SK-N-SH treated with all-trans-retinoic acid at 6 μM for 48 hours (cell line): ENCODE results near the gene JMJD1C.

Source experiments
- ATAC-seq: fragments of 200-7000 bp; cut with Tn5 transposase; 3 replicates; pipeline ENCODE4 v1.9.1; 2020; ENCODE audit warnings: mild to moderate bottlenecking, moderate library complexity
- ARNTL ChIP-seq: fragments of 450-650 bp; formaldehyde crosslinking; IDR thresholded peaks from 2 replicates; pipeline ENCODE4 v1.5.0; 2020; ENCODE audit warnings: low read depth, mild to moderate bottlenecking, moderate library complexity, borderline replicate concordance
- BACH2 ChIP-seq: fragments of 250-450 bp; sonication (Bioruptor Pico); IDR thresholded peaks from 2 replicates; pipeline ENCODE4 v1.9.0; 2021; ENCODE audit warnings: mild to moderate bottlenecking, borderline replicate concordance
- CREB5 ChIP-seq: fragments of 250-450 bp; sonication (Bioruptor Pico); IDR thresholded peaks from 2 replicates; pipeline ENCODE4 v1.5.1; 2020; ENCODE audit warnings: low read depth, mild to moderate bottlenecking, moderate library complexity
- CSRNP3 ChIP-seq: fragments of 250-450 bp; sonication (Bioruptor Pico); IDR thresholded peaks from 2 replicates; pipeline ENCODE4 v1.5.1; 2021; ENCODE audit warnings: mild to moderate bottlenecking, moderate library complexity
- ESRRG ChIP-seq: fragments of 250-450 bp; sonication (Bioruptor Pico); IDR thresholded peaks from 2 replicates; pipeline ENCODE4 v1.6.1; 2021; ENCODE audit warnings: mild to moderate bottlenecking
- GLIS3 ChIP-seq: fragments of 250-450 bp; sonication (Bioruptor Pico); IDR thresholded peaks from 2 replicates; pipeline ENCODE4 v1.5.0; 2020; ENCODE audit warnings: mild to moderate bottlenecking, moderate library complexity
- ISL1 ChIP-seq: fragments of 250-450 bp; sonication (Bioruptor Pico); IDR thresholded peaks from 2 replicates; pipeline ENCODE4 v2.1.2; 2022; ENCODE audit warnings: mild to moderate bottlenecking, moderate library complexity
- OSR1 ChIP-seq: fragments of 250-450 bp; sonication (Bioruptor Pico); IDR thresholded peaks from 2 replicates; pipeline ENCODE4 v1.8.0; 2022; ENCODE audit warnings: moderate library complexity, mild to moderate bottlenecking, inconsistent platforms
- PATZ1 ChIP-seq: fragments of 250-450 bp; sonication (Bioruptor Pico); IDR thresholded peaks from 2 replicates; pipeline ENCODE4 v1.8.0; 2020; ENCODE audit warnings: mild to moderate bottlenecking, moderate library complexity, borderline replicate concordance
- POU6F1 ChIP-seq: fragments of 250-450 bp; sonication (Bioruptor Pico); IDR thresholded peaks from 2 replicates; pipeline ENCODE4 v1.8.0; 2021; ENCODE audit warnings: low read depth, mild to moderate bottlenecking, moderate library complexity, borderline replicate concordance
- PPARA ChIP-seq: fragments of 250-450 bp; sonication (Bioruptor Pico); IDR thresholded peaks from 2 replicates; pipeline ENCODE4 v1.5.0; 2020; ENCODE audit warnings: mild to moderate bottlenecking, borderline replicate concordance
- RARB ChIP-seq: fragments of 250-450 bp; sonication (Bioruptor Pico); IDR thresholded peaks from 2 replicates; pipeline ENCODE4 v1.8.0; 2021; ENCODE audit warnings: mild to moderate bottlenecking, moderate library complexity
- TCF4 ChIP-seq: fragments of 250-450 bp; sonication (Bioruptor Pico); IDR thresholded peaks from 2 replicates; pipeline ENCODE4 v1.8.0; 2021; ENCODE audit warnings: mild to moderate bottlenecking, moderate library complexity, borderline replicate concordance
- TOX ChIP-seq: fragments of 250-450 bp; sonication (Bioruptor Pico); IDR thresholded peaks from 2 replicates; pipeline ENCODE4 v1.8.0; 2021; ENCODE audit warnings: mild to moderate bottlenecking, moderate library complexity, borderline replicate concordance
- TSHZ2 ChIP-seq: fragments of 250-450 bp; sonication (Bioruptor Pico); IDR thresholded peaks from 2 replicates; pipeline ENCODE4 v1.5.0; 2020; ENCODE audit warnings: mild to moderate bottlenecking, moderate library complexity
- ZFP3 ChIP-seq: fragments of 250-450 bp; sonication (Bioruptor Pico); IDR thresholded peaks from 2 replicates; pipeline ENCODE4 v1.5.0; 2020; ENCODE audit warnings: mild to moderate bottlenecking, moderate library complexity
- ZFP30 ChIP-seq: fragments of 450-650 bp; formaldehyde crosslinking; IDR thresholded peaks from 2 replicates; pipeline ENCODE4 v1.5.0; 2022; ENCODE audit warnings: mild to moderate bottlenecking, moderate library complexity
- ZNF565 ChIP-seq: fragments of 450-650 bp; formaldehyde crosslinking; conservative IDR thresholded peaks from 2 replicates; pipeline ENCODE4 v1.5.0; 2020; ENCODE audit warnings: low read depth, mild to moderate bottlenecking, moderate library complexity
- ZNF70 ChIP-seq: fragments of 450-650 bp; formaldehyde crosslinking; IDR thresholded peaks from 2 replicates; pipeline ENCODE4 v1.5.0; 2020; ENCODE audit warnings: mild to moderate bottlenecking, moderate library complexity
- ZNF8 ChIP-seq: fragments of 450-650 bp; formaldehyde crosslinking; IDR thresholded peaks from 2 replicates; pipeline ENCODE4 v1.5.0; 2020; ENCODE audit warnings: mild to moderate bottlenecking, moderate library complexity

The JMJD1C gene

GRCh38 chr10:63392224-63392623, 73.6 kb downstream of the JMJD1C start:
- TF ChIP-seq PATZ1 (no peak), ESRRG (no peak), BACH2 (no peak), ARNTL (no peak), ZNF565 (CRISPR knock-in tag) (no peak), ISL1 (CRISPR knock-in tag) (no peak), TOX (CRISPR knock-in tag) (no peak), POU6F1 (CRISPR knock-in tag) (no peak), GLIS3 (no peak), TCF4 (no peak), ZNF8 (CRISPR knock-in tag) (no peak), CREB5 (CRISPR knock-in tag) (no peak), OSR1 (CRISPR knock-in tag) (no peak), CSRNP3 (CRISPR knock-in tag) (no peak), PPARA (CRISPR knock-in tag) (no peak), ZFP3 (no peak), ZFP30 (CRISPR knock-in tag) (no peak), TSHZ2 (CRISPR knock-in tag) (no peak)
- ATAC-seq = no peak

GRCh38 chr10:63391812-63392211, 74.0 kb downstream of the JMJD1C start:
- no peak for ATAC-seq

More at GRCh38 chr10:63391812-63392211, 74.0 kb downstream of the JMJD1C start:
- TF ChIP-seq ZNF8 (CRISPR knock-in tag) (no peak), RARB (CRISPR knock-in tag) (no peak), TSHZ2 (CRISPR knock-in tag) (no peak), TOX (CRISPR knock-in tag) (no peak), ZFP30 (CRISPR knock-in tag) (no peak), CREB5 (CRISPR knock-in tag) (no peak), TCF4 (no peak), GLIS3 (no peak), CSRNP3 (CRISPR knock-in tag) (no peak), ZNF70 (CRISPR knock-in tag) (no peak), ARNTL (no peak), POU6F1 (CRISPR knock-in tag) (no peak), ZFP3 (no peak)
